Stimulated activated naive CD8-positive, alpha-beta T cell treated with anti-CD3 and anti-CD28 coated beads, Interleukin-15, Interleukin-2, amounts not matched to agents 100 ng/mL and 50 ng/mL, for 24 hours (primary cell): Measurements from ENCODE around the gene FAM209B.
"Not testable (repeated sequence)": the region's sequence is repeated elsewhere in the genome, so short reads cannot be mapped to it uniquely, and the experiment has no call there.

Experiments
- H3K27ac Mint-ChIP-seq: one replicate; pipeline ENCODE4 v1.8.0; 2021; ENCODE audit warnings: mild to moderate bottlenecking, mixed read lengths
- H3K27me3 Mint-ChIP-seq: one replicate; pipeline ENCODE4 v1.8.0; 2021; ENCODE audit warnings: mixed read lengths
- H3K36me3 Mint-ChIP-seq: one replicate; pipeline ENCODE4 v1.8.0; 2021; ENCODE audit warnings: low read depth, mixed read lengths
- H3K4me1 Mint-ChIP-seq: one replicate; pipeline ENCODE4 v1.8.0; 2021; ENCODE audit warnings: low read depth, mixed read lengths
- H3K4me3 Mint-ChIP-seq: one replicate; pipeline ENCODE4 v1.8.0; 2021; ENCODE audit warnings: mild to moderate bottlenecking, mixed read lengths
- H3K9me3 Mint-ChIP-seq: one replicate; pipeline ENCODE4 v1.8.0; 2021; ENCODE audit warnings: mixed read lengths

Gene FAM209B

GRCh38 chr20:56532946-56533345, at the start of gene FAM209B:
TSS of gene FAM209B (plus strand) at chr20:56533246. CDS start at chr20:56533342, 96 bp downstream.
- not testable (repeated sequence) for H3K27me3 Mint-ChIP-seq, H3K27ac Mint-ChIP-seq, H3K9me3 Mint-ChIP-seq, H3K4me1 Mint-ChIP-seq, H3K36me3 Mint-ChIP-seq, H3K4me3 Mint-ChIP-seq

DNA sequence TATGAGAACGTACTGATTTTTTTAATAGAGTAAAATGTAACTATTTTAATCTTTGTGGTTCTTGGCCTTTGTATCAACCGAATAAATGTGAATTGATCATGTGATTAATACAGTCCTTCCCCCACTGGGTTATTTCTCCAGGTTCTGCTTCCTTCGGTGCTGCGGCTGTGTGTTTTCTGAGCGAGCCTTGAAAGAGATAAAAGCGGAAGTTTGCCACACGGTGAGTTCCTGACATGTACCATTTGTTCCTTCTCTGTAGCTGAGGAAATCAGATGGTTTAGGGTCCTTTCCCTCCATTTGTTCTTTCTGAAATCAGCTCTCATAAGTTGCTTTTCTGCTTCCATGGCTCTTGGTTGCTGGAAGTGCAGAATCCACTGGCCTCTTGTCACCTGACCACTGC, 49.1 kb upstream of the FAM209B start:
- no peak overlapping the region for H3K4me3 Mint-ChIP-seq
- H3K4me1 Mint-ChIP-seq = peaks cover 19% of the 10 kb centered on the region
- peaks cover 86% of the 10 kb centered on the region for H3K36me3 Mint-ChIP-seq
- peak overlapping the region; percentile 77 for H3K27ac Mint-ChIP-seq
- H3K27me3 Mint-ChIP-seq = no peaks in the 10 kb centered on the region
- H3K9me3 Mint-ChIP-seq = no peaks in the 10 kb centered on the region

DNA sequence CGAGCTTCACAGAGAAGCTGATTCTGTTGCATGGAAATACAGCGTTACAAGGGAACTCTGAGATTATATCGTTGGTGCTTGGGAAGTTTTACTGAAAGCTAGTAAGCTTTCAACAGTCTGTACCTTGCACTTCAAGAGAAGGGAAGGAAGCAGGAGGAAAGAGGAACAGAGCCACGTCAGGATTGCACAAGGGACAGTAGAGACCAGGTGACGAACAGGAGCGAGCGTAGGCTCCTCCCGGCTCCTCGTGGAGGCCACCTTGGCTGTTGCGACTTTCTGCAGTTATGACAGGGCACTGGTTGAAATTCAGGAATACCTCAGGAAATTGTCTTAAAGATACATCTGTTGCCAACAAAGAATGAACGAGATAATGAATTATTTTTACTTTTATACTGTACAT, 45.8 kb upstream of the FAM209B start:
- H3K36me3 Mint-ChIP-seq = peaks cover 80% of the 10 kb centered on the region
- H3K4me1 Mint-ChIP-seq = peaks cover 19% of the 10 kb centered on the region
- H3K27me3 Mint-ChIP-seq = no peaks in the 10 kb centered on the region
- no peaks in the 10 kb centered on the region for H3K9me3 Mint-ChIP-seq
- no peak overlapping the region for H3K4me3 Mint-ChIP-seq
- peak overlapping the region; percentile 45 for H3K27ac Mint-ChIP-seq

GRCh38 chr20:56488566-56488965, 44.5 kb upstream of the FAM209B start:
- no peaks in the 10 kb centered on the region for H3K27me3 Mint-ChIP-seq
- no peak overlapping the region for H3K27ac Mint-ChIP-seq
- H3K4me3 Mint-ChIP-seq = no peak overlapping the region
- peaks cover 76% of the 10 kb centered on the region for H3K36me3 Mint-ChIP-seq
- no peaks in the 10 kb centered on the region for H3K9me3 Mint-ChIP-seq
- H3K4me1 Mint-ChIP-seq = peaks cover 10% of the 10 kb centered on the region

GRCh38 chr20:56501116-56501515, 31.9 kb upstream of the FAM209B start:
- peaks cover 4% of the 10 kb centered on the region for H3K4me1 Mint-ChIP-seq
- H3K4me3 Mint-ChIP-seq = no peak overlapping the region
- peaks cover 34% of the 10 kb centered on the region for H3K36me3 Mint-ChIP-seq
- no peaks in the 10 kb centered on the region for H3K27me3 Mint-ChIP-seq
- H3K9me3 Mint-ChIP-seq = peaks cover 4% of the 10 kb centered on the region
- no peak overlapping the region for H3K27ac Mint-ChIP-seq

DNA sequence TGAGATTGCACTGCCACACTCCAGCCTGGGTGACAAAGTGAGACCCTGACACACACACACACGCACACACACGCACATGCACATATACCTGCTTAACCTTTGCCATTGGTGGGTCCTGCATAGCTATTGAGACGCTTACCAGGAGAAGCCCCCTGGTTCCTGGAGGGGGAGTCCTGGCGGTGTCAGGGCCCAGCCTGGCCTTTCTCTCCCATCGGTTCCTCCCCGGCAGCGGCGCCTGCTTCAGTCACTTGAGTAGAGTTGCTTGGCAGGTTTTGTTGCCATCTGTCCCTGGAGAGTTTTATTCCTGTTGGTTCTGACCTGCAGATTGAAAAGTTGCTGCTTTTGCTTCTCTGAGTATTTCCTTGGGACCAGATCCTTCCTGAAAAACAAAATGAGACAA, 29.1 kb upstream of the FAM209B start:
- Mint-ChIP-seq H3K4me1 (peaks cover 4% of the 10 kb centered on the region), H3K4me3 (no peak overlapping the region), H3K27me3 (no peaks in the 10 kb centered on the region), H3K9me3 (no peaks in the 10 kb centered on the region), H3K36me3 (peaks cover 29% of the 10 kb centered on the region), H3K27ac (no peak overlapping the region)

GRCh38 chr20:56504373-56505005, 28.6 kb upstream of the FAM209B start:
- peaks cover 4% of the 10 kb centered on the region for H3K4me1 Mint-ChIP-seq
- H3K9me3 Mint-ChIP-seq = no peaks in the 10 kb centered on the region
- H3K4me3 Mint-ChIP-seq = no peak overlapping the region
- no peaks in the 10 kb centered on the region for H3K27me3 Mint-ChIP-seq
- no peak overlapping the region for H3K27ac Mint-ChIP-seq
- peaks cover 32% of the 10 kb centered on the region for H3K36me3 Mint-ChIP-seq

DNA sequence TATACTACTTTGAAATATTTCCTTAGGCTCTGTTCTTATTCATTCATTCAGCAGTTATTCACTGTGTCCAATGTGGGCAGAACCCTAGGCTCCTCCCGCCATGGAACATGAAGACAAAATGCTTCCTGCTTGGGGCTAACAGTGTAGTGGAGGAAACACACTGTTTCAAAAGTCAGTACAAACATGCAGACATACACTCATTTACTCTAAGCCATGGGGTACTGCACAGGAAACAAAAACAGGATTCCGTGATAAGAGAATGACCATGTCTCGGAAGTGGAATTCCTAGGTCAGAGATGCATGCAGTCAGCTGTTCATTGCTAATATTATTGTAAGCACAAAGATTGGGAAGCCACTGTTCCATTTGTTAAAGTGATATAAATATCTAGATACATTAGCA, 26.9 kb upstream of the FAM209B start:
- peaks cover 32% of the 10 kb centered on the region for H3K36me3 Mint-ChIP-seq
- peaks cover 4% of the 10 kb centered on the region for H3K4me1 Mint-ChIP-seq
- no peak overlapping the region for H3K27ac Mint-ChIP-seq
- no peaks in the 10 kb centered on the region for H3K27me3 Mint-ChIP-seq
- H3K4me3 Mint-ChIP-seq = no peak overlapping the region
- H3K9me3 Mint-ChIP-seq = no peaks in the 10 kb centered on the region

- H3K4me3 Mint-ChIP-seq = no peak overlapping the region
Observed at GRCh38 chr20:56511926-56512325, 21.1 kb upstream of the FAM209B start.

GRCh38 chr20:56513161-56514150, 19.6 kb upstream of the FAM209B start:
- H3K27me3 Mint-ChIP-seq = no peaks in the 10 kb centered on the region
- no peak overlapping the region for H3K4me3 Mint-ChIP-seq
- H3K9me3 Mint-ChIP-seq = no peaks in the 10 kb centered on the region
- no peaks in the 10 kb centered on the region for H3K4me1 Mint-ChIP-seq
- peaks cover 42% of the 10 kb centered on the region for H3K36me3 Mint-ChIP-seq
- no peak overlapping the region for H3K27ac Mint-ChIP-seq

More at GRCh38 chr20:56511926-56512325, 21.1 kb upstream of the FAM209B start:
- Mint-ChIP-seq H3K4me1 (no peaks in the 10 kb centered on the region), H3K36me3 (peaks cover 34% of the 10 kb centered on the region), H3K27ac (no peak overlapping the region), H3K9me3 (no peaks in the 10 kb centered on the region), H3K27me3 (no peaks in the 10 kb centered on the region)

- Mint-ChIP-seq H3K4me3 (no peak overlapping the region), H3K27ac (no peak overlapping the region), H3K27me3 (no peaks in the 10 kb centered on the region), H3K36me3 (peaks cover 67% of the 10 kb centered on the region), H3K4me1 (no peaks in the 10 kb centered on the region), H3K9me3 (peaks cover 17% of the 10 kb centered on the region)
Observed at GRCh38 chr20:56516631-56517030, 16.4 kb upstream of the FAM209B start.

- H3K27ac Mint-ChIP-seq = no peak overlapping the region
- no peaks in the 10 kb centered on the region for H3K27me3 Mint-ChIP-seq
- H3K4me3 Mint-ChIP-seq = no peak overlapping the region
- peaks cover 17% of the 10 kb centered on the region for H3K9me3 Mint-ChIP-seq
- H3K36me3 Mint-ChIP-seq = peaks cover 73% of the 10 kb centered on the region
- no peaks in the 10 kb centered on the region for H3K4me1 Mint-ChIP-seq
Observed at GRCh38 chr20:56517211-56517610, 15.8 kb upstream of the FAM209B start.

DNA sequence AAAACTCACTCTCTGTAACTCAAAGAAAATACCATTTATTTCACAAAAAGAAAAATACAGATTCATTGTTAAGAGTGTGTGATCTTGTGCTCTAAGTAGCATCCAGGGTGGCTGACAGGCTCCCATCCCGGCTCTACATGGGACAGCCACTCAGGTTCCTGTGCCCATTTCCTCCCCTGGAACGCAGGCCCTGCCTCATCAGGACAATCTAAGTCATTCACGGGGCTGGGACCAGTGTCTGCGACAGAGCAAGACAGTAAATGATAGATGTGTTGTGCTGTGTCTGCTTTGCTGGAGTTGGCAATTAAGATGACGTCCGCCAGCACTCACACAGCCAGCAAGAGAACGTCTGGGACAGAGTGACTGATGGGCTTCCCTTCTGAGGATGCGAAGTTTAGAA, 15.4 kb upstream of the FAM209B start:
- Mint-ChIP-seq H3K9me3 (peaks cover 17% of the 10 kb centered on the region), H3K27me3 (no peaks in the 10 kb centered on the region), H3K4me3 (no peak overlapping the region), H3K4me1 (no peaks in the 10 kb centered on the region), H3K36me3 (peaks cover 73% of the 10 kb centered on the region), H3K27ac (no peak overlapping the region)

DNA sequence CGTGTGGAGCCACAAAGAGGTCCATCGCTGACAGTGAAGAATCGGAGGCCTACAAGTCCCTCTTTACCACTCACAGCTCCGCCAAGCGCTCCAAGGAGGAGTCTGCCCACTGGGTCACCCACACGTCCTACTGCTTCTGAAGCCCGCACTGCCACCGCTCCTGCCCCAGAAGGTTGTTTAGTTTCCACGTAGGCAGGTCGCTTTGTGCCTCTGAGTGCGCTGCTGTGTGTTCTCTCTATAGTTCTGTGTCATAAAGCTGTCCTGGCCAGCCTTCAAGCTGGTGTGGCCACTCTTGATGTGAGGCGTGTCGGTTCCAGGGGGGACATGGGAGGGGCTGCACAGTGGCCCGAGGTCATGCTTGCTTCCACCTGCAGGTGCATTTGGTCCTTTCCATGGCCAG, 14.9 kb upstream of the FAM209B start:
- no peak overlapping the region for H3K4me3 Mint-ChIP-seq
- H3K27ac Mint-ChIP-seq = no peak overlapping the region
- H3K27me3 Mint-ChIP-seq = no peaks in the 10 kb centered on the region
- peaks cover 17% of the 10 kb centered on the region for H3K9me3 Mint-ChIP-seq
- peaks cover 1% of the 10 kb centered on the region for H3K4me1 Mint-ChIP-seq
- H3K36me3 Mint-ChIP-seq = peaks cover 73% of the 10 kb centered on the region

GRCh38 chr20:56518721-56519398, 14.2 kb upstream of the FAM209B start:
- H3K27me3 Mint-ChIP-seq = no peaks in the 10 kb centered on the region
- H3K9me3 Mint-ChIP-seq = peaks cover 17% of the 10 kb centered on the region
- no peak overlapping the region for H3K4me3 Mint-ChIP-seq
- H3K4me1 Mint-ChIP-seq = peaks cover 4% of the 10 kb centered on the region
- peaks cover 68% of the 10 kb centered on the region for H3K36me3 Mint-ChIP-seq
- no peak overlapping the region for H3K27ac Mint-ChIP-seq
